Neuronal stem cell (in vitro differentiated cells): Measurements from ENCODE around the gene STYX.

Experiments used
- DNase-seq: peaks from one replicate; pipeline ENCODE4 v3.0.0-alpha.2; 2013; ENCODE audit warnings: low spot score
- H2AFZ ChIP-seq: one replicate; pipeline ENCODE4 v1.6.1; 2013; ENCODE audit warnings: mild to moderate bottlenecking, low read length, inconsistent platforms
- H2AK5ac ChIP-seq: 2 replicates; pipeline ENCODE4 v1.6.1; 2013; ENCODE audit warnings: low read depth, mild to moderate bottlenecking, inconsistent platforms, low read length, moderate library complexity, mixed read lengths
- H2BK120ac ChIP-seq: 2 replicates; pipeline ENCODE4 v1.6.1; 2013; ENCODE audit warnings: low read depth, mild to moderate bottlenecking, inconsistent platforms, low read length, moderate library complexity, mixed read lengths
- H2BK12ac ChIP-seq: one replicate; pipeline ENCODE4 v1.6.1; 2013; ENCODE audit warnings: low read length, inconsistent platforms
- H2BK15ac ChIP-seq: 2 replicates; pipeline ENCODE4 v1.6.1; 2013; ENCODE audit warnings: mild to moderate bottlenecking, low read length, inconsistent platforms, mixed read lengths
- H2BK5ac ChIP-seq: one replicate; pipeline ENCODE4 v1.6.1; 2013; ENCODE audit warnings: inconsistent platforms, mild to moderate bottlenecking, low read length, moderate library complexity
- H3K14ac ChIP-seq: one replicate; pipeline ENCODE4 v1.6.1; 2013; ENCODE audit warnings: low read length, inconsistent platforms
- H3K18ac ChIP-seq: 2 replicates; pipeline ENCODE4 v1.6.1; 2013; ENCODE audit warnings: low read length, inconsistent platforms
- H3K23ac ChIP-seq: 2 replicates; pipeline ENCODE4 v1.6.1; 2013; ENCODE audit warnings: low read depth, mild to moderate bottlenecking, mixed read lengths, low read length, inconsistent platforms; ENCODE audit not compliant: poor library complexity
- H3K27ac ChIP-seq: replicated peaks from 3 replicates; pipeline ENCODE4 v1.5.1; 2013; ENCODE audit warnings: low read length, inconsistent platforms
- H3K27me3 ChIP-seq, 3 experiments: 2 replicates each; pipeline ENCODE4 v1.6.1; 2013; ENCODE audit warnings: low read length in 3 of 3, mild to moderate bottlenecking in 2 of 3, inconsistent platforms in 1 of 3, low read depth in 1 of 3, mixed read lengths in 1 of 3, moderate library complexity in 1 of 3; ENCODE audit not compliant: control insufficient read depth in 3 of 3, insufficient read depth in 3 of 3
- H3K36me3 ChIP-seq, 2 donors: replicated peaks in 1 of 2; 2 replicates each; pipeline ENCODE4 v1.6.1; 2013; ENCODE audit warnings: low read length in 2 of 2; ENCODE audit not compliant: control insufficient read depth in 2 of 2, insufficient read depth in 2 of 2
- H3K4ac ChIP-seq: 2 replicates; pipeline ENCODE4 v1.6.1; 2013; ENCODE audit warnings: inconsistent platforms, mild to moderate bottlenecking, low read length, moderate library complexity
- H3K4me1 ChIP-seq, 2 donors: 1 replicate in 1 of 2; 2 replicates in 1 of 2; pipeline ENCODE4 v1.6.1; 2013; ENCODE audit warnings: low read length in 2 of 2, low read depth in 1 of 2; ENCODE audit not compliant: control insufficient read depth in 2 of 2, insufficient read depth in 1 of 2
- H3K4me2 ChIP-seq: one replicate; pipeline ENCODE4 v1.6.1; 2013; ENCODE audit warnings: mild to moderate bottlenecking, low read length, inconsistent platforms; ENCODE audit not compliant: insufficient read depth, poor library complexity, severe bottlenecking
- H3K4me3 ChIP-seq, 2 donors: 2 replicates each; pipeline ENCODE4 v1.5.1; 2013; ENCODE audit warnings: low read length in 2 of 2, mild to moderate bottlenecking in 2 of 2, inconsistent platforms in 1 of 2, moderate library complexity in 1 of 2
- H3K79me1 ChIP-seq: one replicate; pipeline ENCODE4 v1.6.1; 2013; ENCODE audit warnings: low read depth, mild to moderate bottlenecking, inconsistent platforms, low read length, moderate library complexity
- H3K9ac ChIP-seq: one replicate; pipeline ENCODE4 v1.6.1; 2013; ENCODE audit warnings: mild to moderate bottlenecking, low read depth, low read length, inconsistent platforms; ENCODE audit not compliant: poor library complexity
- H3K9me3 ChIP-seq, 2 donors: replicated peaks in 1 of 2; 2 replicates each; pipeline versions ENCODE3 to v1.6.1; 2013; ENCODE audit warnings: low read length in 2 of 2, mild to moderate bottlenecking in 2 of 2, inconsistent platforms in 1 of 2, low read depth in 1 of 2, mixed read lengths in 1 of 2, moderate library complexity in 1 of 2; ENCODE audit not compliant: control insufficient read depth in 2 of 2, insufficient read depth in 1 of 2
- H4K8ac ChIP-seq: one replicate; pipeline ENCODE4 v1.6.1; 2013; ENCODE audit warnings: low read depth, mild to moderate bottlenecking, inconsistent platforms, low read length, moderate library complexity
- H4K91ac ChIP-seq: one replicate; pipeline ENCODE4 v1.6.1; 2013; ENCODE audit warnings: low read length, low read depth, mild to moderate bottlenecking, inconsistent platforms; ENCODE audit not compliant: poor library complexity
- WGBS, 2 donors: extraction: QIAGEN DNeasy Blood & Tissue Kit; methylation state at CpG; one replicate each; pipeline ENCODE4 v1.1.7; 2013; ENCODE audit warnings: missing lambda C conversion rate in 2 of 2, mixed read lengths in 1 of 2; ENCODE audit not compliant: insufficient read length in 2 of 2, insufficient replicate concordance in 1 of 2; ENCODE audit errors: extremely low coverage in 2 of 2; 5-methylcytosine and 5-hydroxymethylcytosine counted together

STYX gene

GRCh38 chr14:52694761-52695480, 35.0 kb upstream of the STYX start:
- peak overlapping the region; percentile 77 for H3K14ac ChIP-seq
- peak overlapping the region; percentile 81 to 93 for H3K4me3 ChIP-seq
- peak overlapping the region; percentile 75 for H3K27ac ChIP-seq
- H2AFZ ChIP-seq, result peak overlapping the region; percentile 98
- peak overlapping the region; percentile 97 for H3K9ac ChIP-seq
- H4K8ac ChIP-seq, result no peak overlapping the region
- no peak overlapping the region for H4K91ac ChIP-seq
- H2AK5ac ChIP-seq, result peak overlapping the region; percentile 64
- peak overlapping the region; percentile 89 for H2BK120ac ChIP-seq
- no peaks in the 10 kb centered on the region for H3K4me1 ChIP-seq
- H3K36me3 ChIP-seq, result no peaks in the 10 kb centered on the region
- WGBS, 2 donors, result no CpG with 5 or more reads among the region's 46 CpGs
- H3K4me2 ChIP-seq, result peak overlapping the region; percentile 80
- H2BK5ac ChIP-seq, result peak overlapping the region; percentile 18
- peak; percentile 29 for DNase-seq
- H3K79me1 ChIP-seq, result peaks cover 2% of the 10 kb centered on the region
- no peak overlapping the region for H2BK12ac ChIP-seq
- H2BK15ac ChIP-seq, result peak overlapping the region; percentile 53
- no peaks in the 10 kb centered on the region for H3K9me3 ChIP-seq
- H3K18ac ChIP-seq, result peak overlapping the region; percentile 98
- H3K27me3 ChIP-seq, result no peaks in the 10 kb centered on the region
- H3K23ac ChIP-seq, result peak overlapping the region; percentile 95
- H3K4ac ChIP-seq, result peak overlapping the region; percentile 77

- WGBS, 2 donors, result no CpG with 5 or more reads among the region's 78 CpGs
- DNase-seq, result peak; percentile 69
- H3K27me3 ChIP-seq, result no peaks in the 10 kb centered on the region
- no peak within 1 kb of the TSS for H2BK12ac ChIP-seq
- H3K4me3 ChIP-seq, result peak within 1 kb of the TSS; percentile 81 to 93
- peaks cover 2% of the 10 kb centered on the region for H3K79me1 ChIP-seq
- H3K4me2 ChIP-seq, result peak within 1 kb of the TSS; percentile 80
- peak within 1 kb of the TSS; percentile 75 for H3K27ac ChIP-seq
- no peaks in the 10 kb centered on the region for H3K4me1 ChIP-seq
- H3K9me3 ChIP-seq, result no peaks in the 10 kb centered on the region
- peak within 1 kb of the TSS; percentile 95 for H3K23ac ChIP-seq
- peak within 1 kb of the TSS; percentile 97 for H3K9ac ChIP-seq
- no peak within 1 kb of the TSS for H4K8ac ChIP-seq
- H2BK120ac ChIP-seq, result peak within 1 kb of the TSS; percentile 89
- peak within 1 kb of the TSS; percentile 18 for H2BK5ac ChIP-seq
- H4K91ac ChIP-seq, result no peak within 1 kb of the TSS
- H3K18ac ChIP-seq, result peak within 1 kb of the TSS; percentile 98
- H2BK15ac ChIP-seq, result peak within 1 kb of the TSS; percentile 53
- H2AFZ ChIP-seq, result peak within 1 kb of the TSS; percentile 98
- peak within 1 kb of the TSS; percentile 64 for H2AK5ac ChIP-seq
- no peaks in the 10 kb centered on the region for H3K36me3 ChIP-seq
- H3K14ac ChIP-seq, result peak within 1 kb of the TSS; percentile 77
- H3K4ac ChIP-seq, result peak within 1 kb of the TSS; percentile 77
Observed at GRCh38 chr14:52695481-52696091, 34.4 kb upstream of the STYX start, which contains the start of gene ERO1A. ERO1A (minus strand) TSS chr14:52695558; CDS start chr14:52695481, 77 bp downstream.

GRCh38 chr14:52700701-52701172, 29.2 kb upstream of the STYX start:
- Histone ChIP-seq H3K4me1 (no peaks in the 10 kb centered on the region), H3K23ac (no peak overlapping the region), H3K9me3 (no peaks in the 10 kb centered on the region), H4K8ac (no peak overlapping the region), H2AK5ac (no peak overlapping the region), H3K79me1 (no peaks in the 10 kb centered on the region), H3K36me3 (no peaks in the 10 kb centered on the region), H3K27ac (no peak overlapping the region), H4K91ac (no peak overlapping the region), H2BK5ac (no peak overlapping the region), H2BK120ac (no peak overlapping the region), H2BK12ac (no peak overlapping the region), H3K18ac (no peak overlapping the region), H3K4ac (no peak overlapping the region), H3K4me2 (no peak overlapping the region), H3K4me3 (no peak overlapping the region), H2AFZ (no peak overlapping the region), H3K27me3 (no peaks in the 10 kb centered on the region), H3K9ac (no peak overlapping the region), H2BK15ac (no peak overlapping the region), H3K14ac (no peak overlapping the region)
- no CpG with 5 or more reads among the region's 2 CpGs for WGBS, 2 donors
- no peak for DNase-seq

GRCh38 chr14:52701223-52701622, 28.7 kb upstream of the STYX start:
- no peak overlapping the region for H2AK5ac ChIP-seq
- H2AFZ ChIP-seq, result peak overlapping the region; percentile 27
- H3K27me3 ChIP-seq, result no peaks in the 10 kb centered on the region
- no peak overlapping the region for H3K9ac ChIP-seq
- no peak for DNase-seq
- H2BK5ac ChIP-seq, result no peak overlapping the region
- H3K4me3 ChIP-seq, result no peak overlapping the region
- H3K23ac ChIP-seq, result no peak overlapping the region
- no peak overlapping the region for H3K4me2 ChIP-seq
- no peaks in the 10 kb centered on the region for H3K79me1 ChIP-seq
- H3K9me3 ChIP-seq, result no peaks in the 10 kb centered on the region
- H3K4ac ChIP-seq, result no peak overlapping the region
- no peak overlapping the region for H4K8ac ChIP-seq
- H2BK12ac ChIP-seq, result no peak overlapping the region
- H3K36me3 ChIP-seq, result no peaks in the 10 kb centered on the region
- peaks cover 0 to 2% of the 10 kb centered on the region in 2 donors for H3K4me1 ChIP-seq
- no peak overlapping the region for H3K14ac ChIP-seq
- no peak overlapping the region for H2BK120ac ChIP-seq
- no peak overlapping the region for H3K27ac ChIP-seq
- no peak overlapping the region for H2BK15ac ChIP-seq
- no CpG with 5 or more reads among the region's 3 CpGs for WGBS, 2 donors
- no peak overlapping the region for H3K18ac ChIP-seq
- no peak overlapping the region for H4K91ac ChIP-seq
